CD14-positive monocyte (primary cell): Measurements from ENCODE around the gene BOD1L1. TPM values are rescaled to one million over a fixed set of nuclear protein-coding genes. Genes with fewer than 3 reads are reported as not detected.

Experiments used
- DNase-seq, 3 donors: peaks; one replicate each; pipeline ENCODE4 v3.0.0-alpha.2; 2011 to 2022
- H2AFZ ChIP-seq: 2 replicates; pipeline ENCODE4 v1.6.0; 2012; ENCODE audit warnings: mild to moderate bottlenecking, low read depth, low read length, inconsistent platforms; ENCODE audit not compliant: insufficient read depth, poor library complexity, severe bottlenecking
- H3K27ac ChIP-seq, 2 donors: 1 replicate in 1 of 2; 2 replicates in 1 of 2; pipeline ENCODE4 v1.5.1; 2012 to 2013; ENCODE audit warnings: low read length in 2 of 2, control low read depth in 1 of 2, inconsistent platforms in 1 of 2, low read depth in 1 of 2, mild to moderate bottlenecking in 1 of 2
- H3K27me3 ChIP-seq, 2 donors: one replicate each; pipeline versions ENCODE4 v1.6.0 to v1.6.1; 2011 to 2013; ENCODE audit warnings: low read length in 2 of 2; ENCODE audit not compliant: control insufficient read depth in 2 of 2, insufficient read depth in 2 of 2
- H3K36me3 ChIP-seq, 2 donors: replicated peaks in 1 of 2; 1 replicate in 1 of 2; 2 replicates in 1 of 2; pipeline versions ENCODE4 v1.5.1 to v1.6.1; 2012 to 2013; ENCODE audit warnings: low read length in 2 of 2, control low read depth in 1 of 2, inconsistent platforms in 1 of 2, mild to moderate bottlenecking in 1 of 2; ENCODE audit not compliant: insufficient read depth in 2 of 2, control insufficient read depth in 1 of 2
- H3K4me1 ChIP-seq, 2 donors: 1 replicate in 1 of 2; 2 replicates in 1 of 2; pipeline versions ENCODE4 v1.5.1 to v1.6.1; 2012 to 2013; ENCODE audit warnings: low read length in 2 of 2, control low read depth in 1 of 2, inconsistent platforms in 1 of 2, mild to moderate bottlenecking in 1 of 2, moderate library complexity in 1 of 2; ENCODE audit not compliant: insufficient read depth in 2 of 2, control insufficient read depth in 1 of 2
- H3K4me2 ChIP-seq: replicated peaks from 2 replicates; pipeline ENCODE3; 2012; ENCODE audit warnings: low read length, moderate library complexity, mild to moderate bottlenecking; ENCODE audit not compliant: poor library complexity, severe bottlenecking; ENCODE audit errors: extremely low read depth
- H3K4me3 ChIP-seq, 3 experiments: fragments of 200-600 bp in 1 of 3; sonication (generic) in 1 of 3; replicated peaks in 1 of 3; 1 replicate in 2 of 3; 2 replicates in 1 of 3; pipeline ENCODE4 v1.5.1; 2011 to 2013; ENCODE audit warnings: low read length in 3 of 3, mild to moderate bottlenecking in 3 of 3, control low read depth in 2 of 3, low read depth in 2 of 3, inconsistent platforms in 1 of 3, moderate library complexity in 1 of 3
- H3K79me2 ChIP-seq: 2 replicates; pipeline ENCODE4 v1.6.0; 2012; ENCODE audit warnings: mild to moderate bottlenecking, control low read depth, inconsistent platforms, low read length, moderate library complexity; ENCODE audit not compliant: insufficient read depth
- H3K9ac ChIP-seq: 2 replicates; pipeline ENCODE4 v1.6.0; 2017; ENCODE audit warnings: low read length, mild to moderate bottlenecking; ENCODE audit not compliant: insufficient read depth, poor library complexity, severe bottlenecking
- H3K9me3 ChIP-seq, 2 donors: replicated peaks in 1 of 2; 1 replicate in 1 of 2; 2 replicates in 1 of 2; pipeline versions ENCODE4 v1.5.1 to v1.6.1; 2012 to 2013; ENCODE audit warnings: low read length in 2 of 2, control low read depth in 1 of 2; ENCODE audit not compliant: control insufficient read depth in 1 of 2, insufficient read depth in 1 of 2
- H4K20me1 ChIP-seq: 2 replicates; pipeline ENCODE4 v1.6.0; 2012; ENCODE audit warnings: mild to moderate bottlenecking, low read length, control low read depth, moderate library complexity; ENCODE audit not compliant: insufficient read depth
- H3K27ac Mint-ChIP-seq, 7 donors: one replicate each; pipeline ENCODE4 v1.8.0; 2020; ENCODE audit warnings: mild to moderate bottlenecking in 7 of 7, mixed read lengths in 7 of 7, moderate library complexity in 6 of 7, inconsistent platforms in 2 of 7
- H3K27me3 Mint-ChIP-seq, 3 donors: one replicate each; pipeline ENCODE4 v1.8.0; 2021 to 2022; ENCODE audit warnings: low read depth in 3 of 3, mild to moderate bottlenecking in 3 of 3, mixed read lengths in 3 of 3, moderate library complexity in 3 of 3, inconsistent platforms in 1 of 3
- H3K36me3 Mint-ChIP-seq, 2 donors: one replicate each; pipeline ENCODE4 v1.8.0; 2020; ENCODE audit warnings: mixed read lengths in 2 of 2, inconsistent platforms in 1 of 2, mild to moderate bottlenecking in 1 of 2
- H3K4me1 Mint-ChIP-seq: one replicate; pipeline ENCODE4 v1.8.0; 2020; ENCODE audit warnings: mild to moderate bottlenecking, mixed read lengths
- H3K4me3 Mint-ChIP-seq, 2 donors: one replicate each; pipeline ENCODE4 v1.8.0; 2020; ENCODE audit warnings: mild to moderate bottlenecking in 2 of 2, mixed read lengths in 2 of 2, moderate library complexity in 1 of 2
- H3K9me3 Mint-ChIP-seq, 7 donors: one replicate each; pipeline ENCODE4 v1.8.0; 2020 to 2022; ENCODE audit warnings: mixed read lengths in 7 of 7, mild to moderate bottlenecking in 6 of 7, moderate library complexity in 6 of 7, inconsistent platforms in 2 of 7
- WGBS: methylation state at CpG from one replicate; pipeline ENCODE4 v1.1.5; 2013; ENCODE audit warnings: missing lambda C conversion rate; ENCODE audit not compliant: insufficient coverage; 5-methylcytosine and 5-hydroxymethylcytosine counted together
- intact Hi-C, 2 donors: fragments of 100-400 bp; cut with micrococcal nuclease; formaldehyde crosslinking; loops; one replicate each; pipeline versions ENCODE4 v1.15.0 to v1.15.1; 2023
- polyA plus RNA-seq, 3 donors: library from polyadenylated mRNA; depleted of rRNA in 1 of 3; unstranded in 2 of 3; stranded (reverse) in 1 of 3; fragments of 300-500 nt in 2 of 3; fragments of >200 nt in 1 of 3; fragmentation: Illumina TruSeq in 2 of 3; gene quantifications; 1 replicate in 2 of 3; 2 replicates in 1 of 3; pipeline ENCODE4 v1.2.3, GENCODE V29; 2012 to 2021
- TF ChIP-seq, protein P1 (sequence below): fragments of 200-600 bp; IDR thresholded peaks from one replicate; pipeline ENCODE4 v1.8.0; 2022; ENCODE audit warnings: antibody characterized with exemption, mild to moderate bottlenecking

The BOD1L1 gene
- polyA plus RNA-seq, 3 donors: 0.72 to 26.7 (median 1.5) TPM

DNA sequence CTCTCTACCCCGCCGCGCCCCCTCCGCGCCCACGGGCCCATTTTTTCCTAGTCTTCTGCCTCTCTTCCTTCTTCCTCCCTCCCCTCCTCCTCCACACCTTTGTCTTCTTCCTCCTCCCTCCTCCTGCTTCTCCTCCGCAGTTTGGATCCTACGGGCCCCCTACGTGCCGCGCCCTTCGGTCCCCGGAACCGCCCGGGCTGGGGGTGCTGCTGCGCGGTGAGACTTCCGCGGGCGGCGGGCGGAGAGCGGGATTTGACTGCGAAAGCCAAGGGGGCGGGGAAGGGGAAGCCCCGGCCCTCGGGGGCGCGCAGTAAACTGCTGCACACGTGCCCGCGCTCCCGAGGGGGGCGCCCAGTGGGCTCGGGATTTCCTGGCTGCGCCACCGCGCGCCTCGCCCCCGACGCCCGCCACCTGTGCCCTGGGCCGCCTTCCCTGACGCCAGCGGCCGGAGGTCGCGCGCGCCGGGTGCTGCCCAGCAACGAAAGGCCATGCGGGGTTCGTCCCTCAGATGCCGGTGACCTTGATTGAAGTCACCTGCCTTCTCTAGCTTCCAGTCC, 80.0 kb downstream of the BOD1L1 start:
- Mint-ChIP-seq H3K4me1 (peaks cover 35% of the 10 kb centered on the region), H3K27me3 (peaks cover 74 to 90% (median 88%) of the 10 kb centered on the region in 3 donors), H3K36me3 (peaks cover 7 to 17% of the 10 kb centered on the region in 2 donors), H3K27ac (no peak overlapping the region), H3K9me3 (peaks cover 4 to 34% (median 22%) of the 10 kb centered on the region in 7 donors), H3K4me3 (peak overlapping the region; percentile 65 to 90)
- intact Hi-C loops: loop anchor here (2.0 to 10.0 kb wide), 3 partner anchors 703 to 820 kb away; no protein-coding TSS in a partner anchor
- H3K79me2 ChIP-seq: no peaks in the 10 kb centered on the region
- peaks cover 4 to 33% of the 10 kb centered on the region in 2 donors for H3K9me3 ChIP-seq
- H3K4me2 ChIP-seq: peak overlapping the region; percentile 75
- no peak for DNase-seq
- peak overlapping the region; percentile 79 for H2AFZ ChIP-seq
- no peaks in the 10 kb centered on the region for H3K36me3 ChIP-seq
- no peak overlapping the region for H3K27ac ChIP-seq
- TF ChIP-seq, protein P1, sequence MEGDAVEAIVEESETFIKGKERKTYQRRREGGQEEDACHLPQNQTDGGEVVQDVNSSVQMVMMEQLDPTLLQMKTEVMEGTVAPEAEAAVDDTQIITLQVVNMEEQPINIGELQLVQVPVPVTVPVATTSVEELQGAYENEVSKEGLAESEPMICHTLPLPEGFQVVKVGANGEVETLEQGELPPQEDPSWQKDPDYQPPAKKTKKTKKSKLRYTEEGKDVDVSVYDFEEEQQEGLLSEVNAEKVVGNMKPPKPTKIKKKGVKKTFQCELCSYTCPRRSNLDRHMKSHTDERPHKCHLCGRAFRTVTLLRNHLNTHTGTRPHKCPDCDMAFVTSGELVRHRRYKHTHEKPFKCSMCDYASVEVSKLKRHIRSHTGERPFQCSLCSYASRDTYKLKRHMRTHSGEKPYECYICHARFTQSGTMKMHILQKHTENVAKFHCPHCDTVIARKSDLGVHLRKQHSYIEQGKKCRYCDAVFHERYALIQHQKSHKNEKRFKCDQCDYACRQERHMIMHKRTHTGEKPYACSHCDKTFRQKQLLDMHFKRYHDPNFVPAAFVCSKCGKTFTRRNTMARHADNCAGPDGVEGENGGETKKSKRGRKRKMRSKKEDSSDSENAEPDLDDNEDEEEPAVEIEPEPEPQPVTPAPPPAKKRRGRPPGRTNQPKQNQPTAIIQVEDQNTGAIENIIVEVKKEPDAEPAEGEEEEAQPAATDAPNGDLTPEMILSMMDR: no peak
- H3K27me3 ChIP-seq: peaks cover 62 to 86% of the 10 kb centered on the region in 2 donors
- WGBS: under 1% methylated on average over 51 of the region's 56 CpGs
- H4K20me1 ChIP-seq: no peaks in the 10 kb centered on the region
- H3K4me1 ChIP-seq: peaks cover 34 to 41% of the 10 kb centered on the region in 2 donors
- H3K9ac ChIP-seq: no peak overlapping the region
- peak overlapping the region; percentile 18 to 69 (median 28) for H3K4me3 ChIP-seq

DNA sequence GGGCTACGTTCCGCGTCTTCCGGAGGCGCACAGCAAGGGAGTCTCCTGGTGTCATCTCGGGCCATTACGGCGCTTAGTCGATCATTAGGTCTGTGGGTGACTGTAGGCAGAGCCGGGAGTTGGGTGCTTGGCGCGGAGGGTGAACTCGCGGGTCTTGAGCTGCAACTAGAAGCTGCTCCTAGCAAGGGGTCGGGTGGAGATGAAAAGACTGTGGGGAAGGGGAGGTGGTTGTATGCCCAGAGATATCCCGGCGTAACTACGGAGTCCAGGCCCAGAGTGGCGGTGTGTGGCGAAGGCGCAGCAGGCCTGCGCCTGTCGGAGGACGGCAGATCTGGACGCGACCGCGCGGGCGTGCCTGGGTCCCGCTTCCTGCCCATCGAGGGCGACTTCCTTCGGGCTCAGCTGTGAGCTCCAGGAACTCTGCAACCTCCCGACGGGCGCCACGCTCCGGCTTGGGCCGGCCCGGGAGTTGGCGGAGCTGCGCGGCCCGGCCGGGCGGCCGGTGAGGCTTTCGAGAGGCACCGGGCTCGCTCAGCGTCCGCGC, 80.5 kb downstream of the BOD1L1 start:
- Mint-ChIP-seq H3K27ac (peak overlapping the region in 1 of 7 donors; percentile 1), H3K4me3 (peak overlapping the region; percentile 65 to 90), H3K4me1 (peaks cover 38% of the 10 kb centered on the region), H3K9me3 (peaks cover 4 to 35% (median 22%) of the 10 kb centered on the region in 7 donors), H3K36me3 (peaks cover 7 to 17% of the 10 kb centered on the region in 2 donors), H3K27me3 (peaks cover 79 to 95% (median 92%) of the 10 kb centered on the region in 3 donors)
- intact Hi-C loops: loop anchor here in 1 of 2 donors (5.0 to 10.0 kb wide), 2 partner anchors 702 to 820 kb away; no protein-coding TSS in a partner anchor
- no peaks in the 10 kb centered on the region for H4K20me1 ChIP-seq
- WGBS: 1% methylated on average over 54 of the region's 54 CpGs
- H3K27me3 ChIP-seq: peaks cover 62 to 90% of the 10 kb centered on the region in 2 donors
- TF ChIP-seq, protein P1: no peak
- no peak overlapping the region for H3K27ac ChIP-seq
- no peaks in the 10 kb centered on the region for H3K36me3 ChIP-seq
- H2AFZ ChIP-seq: peak overlapping the region; percentile 79
- peak overlapping the region; percentile 75 for H3K4me2 ChIP-seq
- no peak for DNase-seq
- H3K4me1 ChIP-seq: peaks cover 36 to 47% of the 10 kb centered on the region in 2 donors
- H3K4me3 ChIP-seq: peak overlapping the region in 2 of 3 experiments; percentile 28 to 69
- no peak overlapping the region for H3K9ac ChIP-seq
- no peaks in the 10 kb centered on the region for H3K79me2 ChIP-seq
- H3K9me3 ChIP-seq: peaks cover 4 to 33% of the 10 kb centered on the region in 2 donors
